HepG2 (cell line): ENCODE results near the gene BLVRA. TPM values are rescaled to one million over a fixed set of nuclear protein-coding genes. Genes with fewer than 3 reads are reported as not detected.
A peak's percentile ranks its signal among the peaks of the same experiment; 100 is the strongest.

Experiments
- ARID5B ChIP-seq: IDR thresholded peaks from 2 replicates; pipeline ENCODE4 v1.4.0; 2020; ENCODE audit warnings: mild to moderate bottlenecking, missing genetic modification reagents
- CEBPG ChIP-seq: IDR thresholded peaks from 2 replicates; pipeline ENCODE4 v1.6.1; 2016
- HIVEP1 ChIP-seq: sonication (generic); formaldehyde crosslinking; IDR thresholded peaks from 2 replicates; pipeline ENCODE4 v1.4.0; 2020; ENCODE audit warnings: mild to moderate bottlenecking, missing genetic modification reagents
- KDM2A ChIP-seq: sonication (generic); formaldehyde crosslinking; IDR thresholded peaks from 2 replicates; pipeline ENCODE4 v1.4.0; 2020; ENCODE audit warnings: low read depth, missing genetic modification reagents, borderline replicate concordance
- NBN ChIP-seq: fragments of 450-650 bp; conservative IDR thresholded peaks from 2 replicates; pipeline ENCODE4 v1.6.1; 2017
- NR0B2 ChIP-seq: sonication (generic); formaldehyde crosslinking; IDR thresholded peaks from 2 replicates; pipeline ENCODE4 v1.4.0; 2020; ENCODE audit warnings: mild to moderate bottlenecking, missing genetic modification reagents
- PBX3 ChIP-seq: sonication (generic); formaldehyde crosslinking; IDR thresholded peaks from 2 replicates; pipeline ENCODE4 v1.8.1; 2023; ENCODE audit warnings: missing genetic modification reagents, inconsistent platforms, borderline replicate concordance
- POLR2AphosphoS2 ChIP-seq: IDR thresholded peaks from 2 replicates; pipeline ENCODE4 v1.6.1; 2011; ENCODE audit warnings: low read depth, low read length, improper control_type of control experiment
- PPARG ChIP-seq: conservative IDR thresholded peaks from 2 replicates; pipeline ENCODE4 v1.6.1; 2016; ENCODE audit warnings: missing biosample characterization, missing genetic modification reagents
- RFXAP ChIP-seq: sonication (generic); formaldehyde crosslinking; IDR thresholded peaks from 2 replicates; pipeline ENCODE4 v1.4.0; 2020; ENCODE audit warnings: missing genetic modification reagents, borderline replicate concordance
- THAP11 ChIP-seq: IDR thresholded peaks from 2 replicates; pipeline ENCODE4 v1.6.1; 2016; ENCODE audit warnings: missing biosample characterization, missing genetic modification reagents
- ZNF574 ChIP-seq: sonication (generic); formaldehyde crosslinking; IDR thresholded peaks from 2 replicates; pipeline ENCODE4 v1.4.0; 2020; ENCODE audit warnings: missing genetic modification reagents
- ZNF639 ChIP-seq: conservative IDR thresholded peaks from 2 replicates; pipeline ENCODE4 v1.6.1; 2018; ENCODE audit warnings: missing genetic modification reagents
- ZNF7 ChIP-seq: IDR thresholded peaks from 2 replicates; pipeline ENCODE4 v1.6.1; 2016; ENCODE audit warnings: missing biosample characterization, missing genetic modification reagents
- ZNF746 ChIP-seq: sonication (generic); formaldehyde crosslinking; IDR thresholded peaks from 2 replicates; pipeline ENCODE4 v1.8.0; 2022; ENCODE audit warnings: mild to moderate bottlenecking, missing genetic modification reagents
- ZNF761 ChIP-seq: sonication (generic); formaldehyde crosslinking; conservative IDR thresholded peaks from 2 replicates; pipeline ENCODE4 v1.4.0; 2020; ENCODE audit warnings: mild to moderate bottlenecking, missing genetic modification reagents
- ZNF83 ChIP-seq: sonication (generic); formaldehyde crosslinking; IDR thresholded peaks from 2 replicates; pipeline ENCODE4 v1.4.0; 2020; ENCODE audit warnings: missing genetic modification reagents, mild to moderate bottlenecking, borderline replicate concordance
- ZNF883 ChIP-seq: sonication (generic); formaldehyde crosslinking; IDR thresholded peaks from 2 replicates; pipeline ENCODE4 v1.5.1; 2020; ENCODE audit warnings: mild to moderate bottlenecking, missing genetic modification reagents; ENCODE audit errors: not compliant biosample characterization
- ZNF891 ChIP-seq: sonication (generic); formaldehyde crosslinking; IDR thresholded peaks from 2 replicates; pipeline ENCODE4 v1.5.0; 2020; ENCODE audit warnings: mild to moderate bottlenecking, missing genetic modification reagents
- ZSCAN9 ChIP-seq: IDR thresholded peaks from 2 replicates; pipeline ENCODE4 v1.6.1; 2016; ENCODE audit warnings: borderline replicate concordance
- polyA plus RNA-seq, 8 experiments: library from polyadenylated mRNA; depleted of rRNA in 3 of 8; stranded (reverse) in 7 of 8; unstranded in 1 of 8; fragments of >200 nt; fragmentation: Illumina TruSeq in 4 of 8; extraction: Trizol in 4 of 8; gene quantifications; 2 replicates each; pipeline versions ENCODE4 v1.2.1 to v1.2.3, GENCODE V29; 2011 to 2016; ENCODE audit warnings: low read depth in 4 of 8, missing spikeins in 1 of 8, mixed read lengths in 1 of 8; ENCODE audit not compliant: insufficient read depth in 1 of 8
- total RNA-seq, 5 experiments: library from RNA; depleted of rRNA; stranded (reverse); fragments of >200 nt; fragmentation: Illumina TruSeq; extraction: Trizol; gene quantifications; 2 replicates each; pipeline ENCODE4 v1.2.3, GENCODE V29; 2016; ENCODE audit warnings: low read depth in 1 of 5

The BLVRA gene
- total and polyA plus RNA-seq, 2 of the 13 experiments (the other 11 are each of a cell fraction or from before 2014, with no cell fraction given) = 39.2 to 64.2 TPM

- TF ChIP-seq ZNF639 (CRISPR knock-in tag) (peak; percentile 43; the same call in 1 of the 2 replicates), ZNF574 (CRISPR knock-in tag) (peak; percentile 55; the same call in 1 of the 2 replicates), ARID5B (CRISPR knock-in tag) (peak; percentile 51), ZNF883 (CRISPR knock-in tag) (no peak), ZNF891 (CRISPR knock-in tag) (peak; percentile 57; the same call in 1 of the 2 replicates), ZNF7 (CRISPR knock-in tag) (no peak), ZNF761 (CRISPR knock-in tag) (peak; percentile 82; the same call in 1 of the 2 replicates), NR0B2 (CRISPR knock-in tag) (no peak), ZSCAN9 (CRISPR knock-in tag) (0 out of 2 replicates have a peak, but pooled peaks have one; percentile 15), KDM2A (CRISPR knock-in tag) (no peak), RFXAP (no peak), PPARG (CRISPR knock-in tag) (no peak), ZNF746 (CRISPR knock-in tag) (peak; percentile 56; the same call in 1 of the 2 replicates), POLR2AphosphoS2 (no peak), THAP11 (peak; percentile 18; the same call in 1 of the 2 replicates), CEBPG (CRISPR knock-in tag) (no peak), PBX3 (CRISPR knock-in tag) (no peak), NBN (no peak), ZNF83 (CRISPR knock-in tag) (no peak), HIVEP1 (CRISPR knock-in tag) (no peak)
These were observed at the start of gene BLVRA (continued) for GRCh38 chr7:43758029-43758821.
